SU-DHL-6 (cell line): ENCODE data around the gene SFXN2.

ENCODE experiments used
- H2AFZ ChIP-seq: fragments of 200-600 bp; sonication (generic); 2 replicates; pipeline ENCODE4 v1.6.1; 2014; ENCODE audit warnings: low read depth, mild to moderate bottlenecking, moderate library complexity, mixed read lengths, antibody characterized with exemption, low read length; ENCODE audit not compliant: severe bottlenecking
- H3F3A ChIP-seq: fragments of 200-600 bp; shearing (Covaris generic); 2 replicates; pipeline ENCODE4 v1.6.0; 2016; ENCODE audit warnings: antibody characterized with exemption, mild to moderate bottlenecking; ENCODE audit not compliant: insufficient read depth
- H3K27ac ChIP-seq: fragments of 200-600 bp; sonication (generic); 2 replicates; pipeline ENCODE4 v1.5.1; 2016; ENCODE audit warnings: low read depth, mild to moderate bottlenecking, low read length, moderate library complexity, mixed read lengths
- H3K27me3 ChIP-seq: fragments of 200-600 bp; sonication (generic), shearing (Covaris generic); 2 replicates; pipeline ENCODE4 v1.6.0; 2014; ENCODE audit warnings: mild to moderate bottlenecking, low read length
- H3K36me3 ChIP-seq: fragments of 200-600 bp; sonication (generic); 2 replicates; pipeline ENCODE4 v1.6.1; 2014; ENCODE audit warnings: mild to moderate bottlenecking, low read length, mixed read lengths
- H3K4me2 ChIP-seq: fragments of 300-600, 200-600 bp; shearing (Covaris generic), sonication (generic); 2 replicates; pipeline ENCODE4 v1.6.0; 2014; ENCODE audit warnings: low read length, low read depth, mild to moderate bottlenecking; ENCODE audit not compliant: poor library complexity, severe bottlenecking
- H3K4me3 ChIP-seq: fragments of 200-600 bp; sonication (generic); 2 replicates; pipeline ENCODE4 v1.5.1; 2014; ENCODE audit warnings: antibody characterized with exemption, low read length, mild to moderate bottlenecking, mixed read lengths; ENCODE audit not compliant: insufficient read depth, poor library complexity, severe bottlenecking
- H3K79me2 ChIP-seq: fragments of 200-600 bp; sonication (generic); 2 replicates; pipeline ENCODE4 v1.6.1; 2014; ENCODE audit warnings: mild to moderate bottlenecking, low read length, moderate library complexity; ENCODE audit not compliant: insufficient read depth
- H3K9ac ChIP-seq: fragments of 200-600 bp; sonication (generic); 2 replicates; pipeline ENCODE4 v1.7.0; 2014; ENCODE audit warnings: mild to moderate bottlenecking, low read length
- H3K9me2 ChIP-seq: fragments of 200-600 bp; sonication (generic); replicated peaks from 2 replicates; pipeline ENCODE4 v1.6.1; 2014; ENCODE audit warnings: low read length; ENCODE audit not compliant: insufficient read depth
- H3K9me3 ChIP-seq: fragments of 200-600 bp; sonication (generic); 2 replicates; pipeline ENCODE4 v1.6.1; 2014; ENCODE audit warnings: low read length, mixed read lengths; ENCODE audit not compliant: insufficient read depth
- H4K20me1 ChIP-seq: fragments of 200-600 bp; sonication (generic); 2 replicates; pipeline ENCODE4 v1.6.1; 2014; ENCODE audit warnings: low read depth, mild to moderate bottlenecking, antibody characterized with exemption, low read length, moderate library complexity, mixed read lengths
- CTCF ChIP-seq: fragments of 200-600 bp; sonication (generic); IDR thresholded peaks from one replicate; pipeline ENCODE4 v1.5.1; 2017; ENCODE audit warnings: antibody characterized with exemption, mild to moderate bottlenecking, low read length, moderate library complexity; ENCODE audit not compliant: insufficient read depth, poor library complexity, severe bottlenecking
- EZH2phosphoT487 ChIP-seq: fragments of 200-600 bp; sonication (generic), shearing (Covaris generic); conservative IDR thresholded peaks from 2 replicates; pipeline ENCODE4 v1.6.1; 2018; ENCODE audit warnings: mild to moderate bottlenecking, antibody characterized with exemption, low read length, moderate library complexity, mixed read lengths

Gene SFXN2

GRCh38 chr10:102765336-102765735 lies 50.9 kb downstream of the SFXN2 start:
- Histone ChIP-seq H3K4me3 (no peak overlapping the region), H3K9me3 (no peaks in the 10 kb centered on the region), H3K9me2 (no peaks in the 10 kb centered on the region), H3K27ac (no peak overlapping the region), H3K9ac (no peak overlapping the region), H2AFZ (no peak overlapping the region), H3K36me3 (no peaks in the 10 kb centered on the region), H3K79me2 (peaks cover 39% of the 10 kb centered on the region), H3K4me2 (no peak overlapping the region), H3K27me3 (no peaks in the 10 kb centered on the region), H3F3A (no peaks in the 10 kb centered on the region), H4K20me1 (peaks cover 6% of the 10 kb centered on the region; the same call in 1 of the 2 replicates)
- TF ChIP-seq CTCF (no peak), EZH2phosphoT487 (no peak)

GRCh38 chr10:102767428-102768160 lies 53.2 kb downstream of the SFXN2 start:
- H3K9me3 ChIP-seq, result no peaks in the 10 kb centered on the region

GRCh38 chr10:102769375-102770107 lies 55.1 kb downstream of the SFXN2 start:
- Histone ChIP-seq H3K36me3 (no peaks in the 10 kb centered on the region), H3K27ac (no peak overlapping the region), H3K79me2 (peaks cover 35% of the 10 kb centered on the region), H4K20me1 (peaks cover 6% of the 10 kb centered on the region; the same call in 1 of the 2 replicates), H3K4me2 (no peak overlapping the region), H3K4me3 (no peak overlapping the region), H3F3A (no peaks in the 10 kb centered on the region), H3K27me3 (no peaks in the 10 kb centered on the region), H3K9me3 (no peaks in the 10 kb centered on the region), H3K9ac (no peak overlapping the region), H2AFZ (no peak overlapping the region), H3K9me2 (no peaks in the 10 kb centered on the region)
- TF ChIP-seq EZH2phosphoT487, result no peak
- TF ChIP-seq CTCF, result no peak

More at GRCh38 chr10:102767428-102768160, 53.2 kb downstream of the SFXN2 start:
- Histone ChIP-seq H3K9ac (no peak overlapping the region), H3F3A (no peaks in the 10 kb centered on the region), H3K27ac (no peak overlapping the region), H3K36me3 (no peaks in the 10 kb centered on the region), H3K4me3 (no peak overlapping the region), H3K9me2 (no peaks in the 10 kb centered on the region), H3K4me2 (no peak overlapping the region), H3K27me3 (no peaks in the 10 kb centered on the region), H4K20me1 (peaks cover 6% of the 10 kb centered on the region; the same call in 1 of the 2 replicates), H2AFZ (no peak overlapping the region), H3K79me2 (peaks cover 33% of the 10 kb centered on the region)
- TF ChIP-seq EZH2phosphoT487, result no peak
- TF ChIP-seq CTCF, result no peak
